HG02840 (cell line): ENCODE data around the gene CRTC1.
"Not testable (repeated sequence)": the region's sequence is repeated elsewhere in the genome, so short reads cannot be mapped to it uniquely, and the experiment has no call there.

Experiments used
- ATAC-seq: cut with Tn5 transposase; IDR thresholded peaks from one replicate; pipeline ENCODE4 v1.9.1; 2021; ENCODE audit warnings: mild to moderate bottlenecking, moderate library complexity, moderate number of reproducible peaks; ENCODE audit not compliant: unreplicated experiment, low FRiP score

Gene CRTC1

DNA sequence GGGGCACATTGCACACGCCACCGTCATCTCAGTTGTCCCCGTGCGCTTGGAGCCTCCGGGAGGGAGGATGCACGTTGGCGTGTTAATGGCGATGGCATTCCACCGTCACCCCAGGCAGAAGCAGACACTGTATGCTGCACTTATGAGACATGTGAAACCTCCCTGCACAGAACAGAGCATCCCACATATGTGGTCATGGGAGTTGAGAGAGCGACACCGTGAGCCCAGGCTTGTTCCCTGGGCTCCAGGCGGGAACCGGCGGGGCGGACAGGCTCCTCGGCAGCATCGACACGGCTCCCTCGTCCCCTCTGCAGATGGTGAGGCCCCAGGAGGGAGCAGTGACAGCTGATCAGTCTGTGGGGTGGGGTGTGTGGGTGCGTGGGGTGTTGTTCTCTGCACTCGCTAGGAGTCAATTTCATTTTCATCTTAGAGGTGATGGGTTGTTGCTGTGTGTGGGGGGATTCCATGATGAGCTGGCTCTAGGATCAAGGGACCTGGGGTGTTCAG, 40.4 kb downstream of the CRTC1 start:
- no peak for ATAC-seq

DNA sequence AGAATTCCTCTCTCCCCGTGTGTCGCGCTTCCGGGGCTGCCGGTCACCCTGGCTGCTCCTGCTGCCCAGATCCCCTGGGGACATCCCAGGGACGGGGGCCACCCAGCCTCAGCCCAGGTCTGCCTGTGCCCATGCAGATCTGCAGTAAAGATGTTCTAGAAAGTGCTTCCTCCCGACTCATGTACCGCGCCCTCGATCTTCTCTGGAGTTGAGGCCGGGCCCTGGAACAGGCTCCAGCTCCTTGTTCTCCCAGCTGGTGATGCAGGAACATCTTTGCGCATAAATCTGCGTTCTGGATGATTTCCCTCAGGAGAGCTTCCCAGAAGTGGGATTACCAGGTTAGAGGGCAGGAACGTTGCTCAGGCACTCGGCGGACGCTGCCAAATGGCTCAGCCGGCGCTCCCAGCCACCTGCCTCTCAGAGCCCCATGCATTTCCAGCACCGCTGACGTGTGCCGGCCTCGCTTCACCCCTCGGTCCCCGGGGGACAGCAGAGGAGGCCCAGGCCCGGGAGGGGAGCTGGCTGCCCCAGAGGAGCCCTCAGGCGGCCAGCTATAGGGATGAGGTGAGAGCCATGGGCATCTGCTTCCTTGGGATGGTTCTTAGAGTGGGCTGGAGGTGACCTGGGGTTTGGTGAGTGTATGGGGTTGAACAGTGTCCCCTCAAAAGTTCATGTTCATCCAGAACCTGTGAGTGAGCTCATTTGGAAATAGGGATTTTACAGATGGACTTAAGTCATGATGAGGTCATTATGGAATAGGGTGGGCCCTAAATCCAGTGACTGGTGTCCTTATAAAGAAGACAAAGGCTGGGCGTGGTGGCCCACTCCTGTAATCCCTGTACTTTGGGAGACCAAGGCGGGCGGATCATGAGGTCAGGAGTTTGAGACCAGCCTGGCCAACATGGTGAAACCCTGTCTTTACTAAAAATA, 42.6 kb downstream of the CRTC1 start:
- no peak for ATAC-seq

DNA sequence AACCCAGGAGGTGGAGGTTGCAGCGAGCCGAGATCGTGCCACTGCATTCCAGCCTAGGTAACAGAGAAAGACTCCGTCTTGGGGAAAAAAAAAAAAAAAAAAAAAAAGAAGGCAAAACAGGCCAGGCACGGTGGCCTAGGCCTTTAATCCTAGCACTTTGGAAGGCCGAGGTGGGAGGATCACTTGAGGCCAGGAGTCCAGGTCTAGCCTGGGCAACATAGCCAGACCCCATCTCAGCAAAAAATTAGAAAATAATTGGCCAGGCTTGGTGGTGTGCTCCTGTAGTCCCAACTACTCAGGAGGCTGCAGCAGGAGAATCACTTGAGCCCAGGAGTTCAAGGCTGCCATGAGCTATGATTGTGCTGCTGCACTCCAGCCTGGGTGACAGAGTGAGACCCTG, 43.4 kb downstream of the CRTC1 start:
- no peak for ATAC-seq

DNA sequence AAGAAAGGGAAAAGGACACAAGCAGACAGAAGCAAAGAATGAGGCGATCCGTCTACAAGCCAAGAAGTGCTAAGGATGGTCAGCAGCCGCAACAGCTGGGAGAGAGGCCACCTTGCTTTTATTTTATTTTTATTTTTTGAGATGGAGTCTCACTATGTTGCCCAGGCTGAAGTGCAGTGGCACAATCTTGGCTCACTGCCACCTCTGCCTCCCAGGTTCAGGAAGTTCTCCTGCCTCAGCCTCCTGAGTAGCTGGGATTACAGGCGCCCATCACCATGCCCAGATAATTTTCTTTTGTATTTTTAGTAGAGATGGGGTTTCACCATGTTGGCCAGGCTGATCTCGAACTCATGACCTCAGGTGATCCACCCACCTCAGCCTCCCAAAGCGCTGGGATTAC, 44.1 kb downstream of the CRTC1 start:
- not testable (repeated sequence) for ATAC-seq

DNA sequence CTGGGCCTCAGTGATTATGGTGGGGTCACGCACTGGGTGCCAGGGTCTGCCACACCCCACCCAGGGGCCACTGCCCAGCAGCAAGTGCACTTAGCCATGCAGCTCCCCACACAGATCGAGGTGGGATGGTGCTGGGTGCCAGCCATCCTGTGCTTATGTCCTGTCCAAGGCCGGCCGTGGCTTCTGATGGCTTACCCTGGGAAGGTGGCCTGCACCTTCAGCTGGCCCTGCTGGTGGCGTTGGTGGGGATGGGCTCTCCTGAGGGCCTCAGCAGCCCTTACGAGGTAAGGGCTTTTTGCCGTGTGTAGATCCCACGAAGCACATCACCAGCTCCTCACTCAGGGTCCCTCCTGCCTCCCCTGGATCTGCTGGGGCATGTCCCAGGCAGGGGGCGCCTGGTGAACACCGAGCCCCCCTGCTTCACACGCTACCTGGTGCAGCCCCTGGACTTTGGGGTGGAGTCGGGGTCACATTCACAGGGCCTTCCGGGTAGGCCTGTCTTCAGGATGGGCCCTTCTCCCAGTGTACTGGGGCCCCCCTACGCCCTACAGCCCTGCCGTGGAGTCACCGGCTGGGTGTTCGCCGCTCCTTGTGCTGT, 46.6 kb downstream of the CRTC1 start:
- no peak for ATAC-seq

DNA sequence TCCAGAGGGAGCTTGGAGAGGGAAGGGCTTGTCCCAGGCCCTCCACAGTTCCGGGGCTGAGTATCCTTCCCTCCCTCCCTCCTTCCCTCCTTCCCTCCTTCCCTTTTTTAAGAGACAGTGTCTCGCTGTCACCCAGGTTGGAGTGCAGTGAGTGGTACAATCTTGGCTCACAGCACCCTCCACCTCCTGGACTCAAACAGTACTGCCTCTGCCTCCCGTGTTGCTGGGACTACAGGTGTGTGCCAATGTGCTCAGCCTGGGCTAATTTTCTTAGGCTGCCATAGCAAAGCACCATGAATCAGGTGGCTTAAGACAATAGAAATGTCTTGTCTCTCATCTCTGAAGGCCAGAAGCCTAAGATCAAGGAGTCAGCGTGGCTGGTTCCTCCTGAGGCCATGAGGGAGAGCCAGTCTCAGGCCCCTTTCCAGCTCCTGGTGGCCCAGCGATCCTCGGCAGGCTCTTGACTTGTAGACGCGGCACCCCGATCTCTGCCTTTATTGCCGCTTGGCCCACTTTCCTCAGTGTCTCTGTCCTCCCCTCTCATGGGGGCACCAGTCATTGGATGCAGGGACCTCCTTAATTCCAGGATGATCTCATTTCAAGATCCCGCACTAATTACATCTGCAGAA, 47.5 kb downstream of the CRTC1 start:
- ATAC-seq: no peak

DNA sequence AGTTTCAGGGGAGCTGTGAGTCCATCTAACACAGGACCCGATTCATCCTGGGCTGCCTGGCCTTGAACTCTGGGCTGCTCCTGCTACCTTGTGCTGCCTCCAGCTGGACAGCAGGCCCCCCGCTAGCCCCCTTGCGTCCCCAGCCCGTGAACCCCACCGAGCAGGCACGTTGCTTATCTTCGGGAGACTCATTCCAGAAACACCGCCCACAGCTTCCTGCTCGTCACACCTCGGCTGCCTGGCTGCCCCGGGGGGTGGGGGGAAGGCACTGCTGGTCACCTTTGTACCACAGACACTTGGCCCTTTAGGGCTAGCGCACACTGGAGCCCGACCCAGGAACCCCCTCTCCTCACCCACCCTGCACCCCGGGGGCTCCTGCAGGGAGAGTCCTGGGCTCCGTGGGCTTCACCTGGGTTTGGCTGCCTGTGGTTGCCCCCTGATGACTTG, 48.1 kb downstream of the CRTC1 start:
- no peak for ATAC-seq

DNA sequence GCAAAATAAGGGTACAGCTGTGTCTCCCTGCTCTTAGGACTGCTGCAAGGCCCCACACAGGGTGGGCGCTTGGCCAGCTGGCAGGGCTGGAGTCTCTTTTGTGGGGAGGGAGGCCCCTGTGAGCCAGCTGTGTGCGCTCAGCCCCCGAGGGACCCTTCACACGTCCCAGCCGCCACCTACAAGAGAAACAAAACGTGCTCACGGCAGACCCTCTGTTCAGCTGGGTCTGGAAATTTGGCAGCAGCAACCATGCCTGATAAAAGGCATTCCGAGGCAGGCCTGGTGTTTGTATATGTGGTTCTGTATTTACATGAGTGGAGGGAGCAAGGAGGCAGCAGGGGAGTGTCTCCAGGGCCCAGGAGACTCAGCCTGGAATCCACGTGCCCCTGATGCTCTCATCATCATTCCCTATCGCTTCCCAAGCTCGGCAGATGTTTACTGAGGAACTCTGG, 49.7 kb downstream of the CRTC1 start:
- no peak for ATAC-seq

DNA sequence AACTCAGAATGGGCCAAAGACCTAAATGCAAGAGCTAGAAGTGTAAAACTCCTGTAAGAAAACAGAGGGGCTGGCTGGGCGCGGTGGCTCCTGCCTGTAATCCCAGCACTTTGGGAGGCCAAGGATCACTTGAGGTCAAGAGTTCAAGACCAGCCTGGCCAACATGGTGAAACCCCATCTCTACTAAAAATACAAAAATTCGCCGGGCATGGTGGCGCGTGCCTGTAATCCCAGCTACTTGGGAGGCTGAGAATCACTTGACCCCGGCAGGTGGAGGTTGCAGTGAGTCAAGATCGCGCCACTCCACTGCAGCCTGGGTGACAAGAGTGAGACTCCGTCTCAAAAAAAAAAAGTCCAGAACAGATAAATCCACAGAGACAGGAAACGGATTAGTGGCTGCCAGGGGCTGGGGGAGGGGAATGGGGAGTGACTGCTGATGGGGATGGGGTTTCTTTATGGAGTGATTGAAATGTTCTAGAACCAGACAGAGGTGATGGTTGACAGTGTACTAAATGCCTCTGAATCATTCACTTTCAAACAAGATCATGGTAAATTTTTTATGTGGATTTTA, 50.4 kb downstream of the CRTC1 start:
- ATAC-seq: not testable (repeated sequence)

DNA sequence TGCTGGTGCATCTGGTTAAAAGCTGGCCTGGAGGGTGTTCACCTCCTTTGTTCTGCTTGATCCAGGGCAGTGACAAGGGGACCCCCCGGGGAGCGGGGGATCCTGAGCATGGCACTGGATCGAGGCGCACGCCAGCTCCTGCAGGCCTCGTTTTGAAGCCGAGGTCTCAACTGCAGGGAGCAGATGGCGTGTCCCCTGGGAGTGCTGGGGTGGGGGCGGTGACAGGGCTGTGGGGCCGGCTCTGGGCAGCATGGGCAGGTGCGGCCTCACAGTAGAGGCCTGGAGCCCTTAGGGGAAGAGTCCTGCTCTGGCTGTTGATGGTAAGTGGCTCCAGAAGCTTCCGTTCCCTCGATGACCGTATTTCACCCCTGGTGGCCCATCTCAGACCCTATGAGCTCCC, 51.8 kb downstream of the CRTC1 start:
- ATAC-seq: no peak

DNA sequence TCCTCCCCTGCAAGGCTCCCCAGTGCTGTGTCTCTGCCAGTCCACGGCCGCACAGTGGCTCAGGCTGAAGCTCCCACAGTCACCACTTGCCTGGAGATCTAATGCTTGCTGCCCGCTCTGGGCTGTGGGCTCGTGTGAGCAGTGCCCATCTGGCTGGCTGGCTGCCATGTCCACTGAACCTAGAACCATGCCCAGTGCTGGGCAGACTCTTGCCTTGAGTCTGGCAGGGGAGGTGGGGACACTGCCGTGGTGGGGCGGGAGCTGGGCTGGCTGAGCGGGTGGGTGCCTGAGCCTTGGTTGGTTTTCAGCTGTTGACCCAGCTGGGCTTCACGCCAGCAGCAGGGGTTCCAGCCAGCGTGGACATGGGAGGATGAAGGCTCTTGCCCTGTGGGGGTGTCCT, 52.3 kb downstream of the CRTC1 start:
- no peak for ATAC-seq

DNA sequence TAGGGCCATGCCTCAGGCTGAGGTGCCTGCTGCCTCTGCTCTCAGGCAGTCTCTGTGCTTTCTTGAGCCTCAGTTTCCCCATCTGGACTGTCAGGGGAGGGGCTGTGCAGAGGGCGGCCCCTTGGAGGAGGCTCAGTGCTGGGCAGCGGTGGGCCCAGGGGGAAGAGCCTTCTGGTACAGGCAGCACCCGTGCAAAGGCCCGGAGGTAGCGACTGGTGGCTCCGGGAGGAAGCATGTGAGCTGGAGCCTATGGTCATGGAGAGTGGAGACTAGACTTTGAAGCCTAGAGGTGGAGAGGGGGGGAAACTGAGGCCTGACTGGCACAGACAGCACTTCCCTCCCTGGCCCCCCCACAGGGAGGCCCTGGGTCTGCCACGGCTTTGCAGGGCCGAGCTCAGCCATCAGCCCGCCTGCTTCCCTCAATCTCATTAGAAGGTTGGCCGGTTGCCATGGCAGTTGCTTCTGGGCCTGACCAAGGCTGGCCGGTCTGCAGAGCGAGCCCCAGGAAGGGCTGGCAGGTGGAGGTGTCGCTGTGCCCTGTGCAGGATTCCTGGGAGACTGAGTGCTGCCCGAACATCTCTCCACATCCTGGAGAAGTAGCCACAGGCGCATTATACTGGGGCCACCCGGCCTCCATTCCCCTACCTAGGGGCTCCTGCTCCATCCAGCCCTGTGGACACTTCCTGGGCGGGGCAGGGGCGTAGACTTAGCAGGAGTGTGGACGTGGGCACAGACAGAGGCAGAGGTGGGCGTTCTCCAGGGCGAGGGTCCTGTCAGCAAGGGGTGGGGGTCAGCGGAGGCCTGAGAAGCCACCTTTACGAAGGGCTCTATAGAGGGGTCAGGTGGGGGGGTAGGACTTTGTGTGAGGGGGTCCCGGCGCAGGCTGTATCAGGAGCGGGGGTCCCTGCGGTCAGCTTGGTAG, 53.2 kb downstream of the CRTC1 start:
- ATAC-seq: no peak

DNA sequence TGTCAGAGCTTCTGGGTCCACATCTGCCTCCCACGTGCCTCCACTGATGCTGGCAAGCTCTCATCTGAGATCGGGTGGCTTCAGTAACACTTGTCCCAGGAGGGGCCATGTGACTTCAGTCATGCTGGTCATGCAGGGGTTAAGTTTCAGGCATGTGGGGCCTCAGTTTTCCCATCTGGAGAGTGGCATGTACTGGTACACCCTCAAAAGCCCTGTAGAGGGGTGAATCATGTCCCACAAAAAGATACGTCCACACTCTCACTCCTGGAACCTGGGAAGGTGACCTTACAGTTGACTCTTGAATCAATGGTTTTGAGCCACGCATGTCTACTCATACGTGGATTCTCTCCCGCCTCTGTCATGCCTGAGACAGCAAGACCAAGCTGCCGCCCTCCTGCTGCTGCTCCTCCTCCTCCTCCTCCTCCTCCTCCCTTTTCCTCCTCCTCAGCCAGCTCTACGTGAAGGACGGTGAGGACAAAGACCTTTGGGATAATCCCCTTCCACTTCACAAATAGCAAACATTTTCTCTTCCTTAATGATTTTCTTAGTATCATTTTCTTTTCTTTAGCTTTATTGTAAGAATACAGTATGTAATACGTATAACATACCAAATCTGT, 54.0 kb downstream of the CRTC1 start:
- ATAC-seq: no peak

DNA sequence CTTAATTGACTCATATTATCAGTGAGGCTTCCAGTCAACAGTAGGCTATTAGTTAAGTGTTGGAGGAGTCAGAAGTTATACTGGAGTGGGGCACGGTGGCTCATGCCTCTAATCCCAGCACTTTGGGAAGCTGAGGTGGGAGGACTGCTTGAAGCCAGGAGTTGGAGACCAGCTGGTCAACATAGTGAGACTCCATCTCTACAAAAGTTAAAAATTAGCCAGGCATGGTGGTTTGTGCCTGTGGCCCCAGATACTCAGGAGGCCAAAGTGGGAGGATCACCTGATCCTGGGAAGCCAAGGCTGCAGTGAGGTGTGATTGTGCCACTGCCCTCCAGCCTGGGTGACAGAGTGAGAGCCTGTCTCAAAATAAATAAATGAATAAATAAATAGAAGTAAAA, 54.5 kb downstream of the CRTC1 start:
- no peak for ATAC-seq

DNA sequence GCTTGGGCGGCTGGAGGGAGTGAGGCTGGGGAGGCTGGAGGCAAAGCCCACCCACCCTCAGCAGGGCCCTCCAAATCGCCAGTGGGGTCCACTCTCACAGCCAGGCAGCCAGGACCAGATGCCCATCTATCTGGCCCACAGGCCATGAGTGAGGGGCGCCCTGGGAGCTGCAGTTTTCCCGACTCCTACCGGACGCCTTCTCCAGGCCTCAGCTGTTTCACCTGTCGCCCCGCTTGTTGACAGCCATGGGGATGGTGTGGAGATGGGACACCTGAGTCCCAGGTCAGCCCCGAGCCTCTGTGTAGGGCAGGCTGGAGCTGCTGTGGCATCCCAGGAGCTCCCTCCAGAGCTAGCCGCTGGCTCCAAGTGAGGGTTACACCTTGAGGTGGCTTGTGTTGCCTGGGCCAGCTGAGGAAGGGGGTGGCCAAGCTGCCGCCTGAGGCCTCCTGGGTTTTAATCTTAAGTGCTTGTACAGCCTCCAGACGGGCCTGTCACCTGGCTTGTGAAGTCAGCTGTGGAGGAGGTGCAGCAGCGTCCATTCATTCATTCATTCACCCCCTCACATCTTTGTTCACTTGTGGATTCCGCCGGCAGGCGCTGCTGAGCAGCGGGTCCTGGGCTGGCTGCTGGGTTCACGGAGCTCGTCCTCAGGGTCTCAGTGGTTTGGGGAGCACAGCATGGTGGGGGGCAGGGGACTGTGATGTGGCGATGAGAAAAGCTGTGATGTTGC, 55.6 kb downstream of the CRTC1 start:
- ATAC-seq: no peak

DNA sequence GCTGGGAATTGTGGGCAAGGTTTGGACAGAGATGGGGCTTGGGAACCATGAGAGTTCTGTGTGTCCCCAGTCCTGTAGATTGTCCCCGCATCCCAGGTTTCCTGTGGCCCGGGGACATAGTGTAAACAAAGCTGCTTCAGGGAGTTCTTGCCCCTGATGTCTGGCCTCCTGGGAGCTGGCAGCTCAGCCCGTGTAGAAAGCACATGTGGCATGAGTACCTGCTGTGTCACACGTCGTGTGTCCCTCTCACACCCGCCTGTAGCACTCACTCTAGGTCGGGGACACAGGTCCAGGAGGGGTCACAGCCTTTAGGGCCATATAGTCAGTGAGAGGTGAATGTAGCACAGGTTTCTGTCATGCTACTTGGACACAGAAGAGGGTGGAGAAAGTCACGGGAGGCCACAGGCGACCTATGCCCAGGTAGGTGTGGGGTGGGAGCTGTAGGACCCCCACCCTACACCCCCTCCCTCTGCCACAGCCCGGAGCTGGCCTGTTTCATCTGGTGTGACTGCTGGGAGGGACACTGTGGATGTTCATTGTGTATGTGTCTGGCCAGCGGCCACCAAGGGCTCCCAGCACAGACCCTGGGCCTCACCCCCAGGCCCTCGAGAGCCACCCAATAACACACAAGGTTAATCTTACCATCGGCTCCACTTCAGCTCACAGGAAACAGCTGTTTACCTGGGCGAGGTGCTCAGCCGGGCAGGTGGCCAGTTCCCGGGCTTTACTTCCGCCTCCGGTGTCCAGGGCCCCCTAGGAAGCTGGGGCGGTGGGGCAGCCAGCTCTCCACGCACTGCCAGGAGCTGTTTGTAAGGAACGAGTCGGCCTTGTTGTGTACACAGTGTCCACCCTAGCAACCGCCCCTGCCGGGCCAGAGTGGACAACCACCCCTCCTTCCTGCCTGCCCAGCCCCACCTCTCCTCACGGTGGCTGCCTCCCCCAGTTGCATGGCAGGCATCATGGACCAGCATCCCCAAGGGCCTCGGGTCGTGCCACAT, 57.9 kb downstream of the CRTC1 start:
- no peak for ATAC-seq

DNA sequence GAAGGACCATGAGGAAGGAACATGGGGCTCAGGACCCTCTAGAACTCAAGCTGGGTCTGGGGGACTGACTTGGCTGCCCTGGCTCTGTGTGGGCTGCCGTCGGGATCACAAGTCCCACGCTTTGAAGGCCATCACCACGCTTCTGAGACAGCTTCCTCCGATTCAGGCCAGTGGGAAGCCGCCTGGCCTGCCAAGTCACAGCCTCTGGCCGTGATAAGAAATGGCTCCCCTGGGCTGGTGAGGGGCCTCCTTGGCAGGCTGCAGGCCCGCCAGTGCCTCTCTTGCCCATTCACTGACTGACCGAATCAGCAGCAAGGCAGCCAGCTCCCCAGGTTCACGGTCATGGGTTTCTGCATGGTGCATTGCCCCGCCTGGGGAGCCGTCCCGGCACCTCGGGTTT, 58.8 kb downstream of the CRTC1 start:
- no peak for ATAC-seq
